ENCODE measurements around the gene LIN7C.

- TF ChIP-seq CTCF (conservative IDR thresholded peaks at IDR 0.05; ENCODE audit: low read length): no peak
- TF ChIP-seq EZH2phosphoT487 (IDR thresholded peaks at IDR 0.05; ENCODE audit: borderline replicate concordance, low read depth, low read length): no peak
These were observed 26.2 kb upstream of the LIN7C start for GRCh38 chr11:27532652-27533325.
